Measurements from ENCODE around the gene GSS.

GSS gene

GRCh38 chr20:34945315-34946077 is 10.1 kb downstream of the GSS start:
- H3K27ac ChIP-seq, result no peak overlapping the region
- TF ChIP-seq CTCF (IDR thresholded peaks at IDR 0.05), result no peak
- no peak for DNase-seq (ENCODE audit: low spot score)
- H3K4me3 ChIP-seq, result no peak overlapping the region

GRCh38 chr20:34943808-34944567 is 11.6 kb downstream of the GSS start:
- no peak overlapping the region for H3K27ac ChIP-seq
- H3K4me3 ChIP-seq, result no peak overlapping the region
- TF ChIP-seq CTCF (IDR thresholded peaks at IDR 0.05), result no peak
- DNase-seq (ENCODE audit: low spot score), result no peak

GRCh38 chr20:34942301-34942700 is 13.3 kb downstream of the GSS start:
- H3K4me3 ChIP-seq, result no peak overlapping the region
- no peak overlapping the region for H3K27ac ChIP-seq
- TF ChIP-seq CTCF (IDR thresholded peaks at IDR 0.05), result no peak
- no peak for DNase-seq (ENCODE audit: low spot score)

- H3K27ac ChIP-seq, result no peak overlapping the region
- H3K4me3 ChIP-seq, result no peak overlapping the region
- no peak for TF ChIP-seq CTCF (IDR thresholded peaks at IDR 0.05)
- no peak for DNase-seq (ENCODE audit: low spot score)
These were observed 14.4 kb downstream of the GSS start for GRCh38 chr20:34941226-34941625.

- no peak for DNase-seq (ENCODE audit: low spot score)
- no peak for TF ChIP-seq CTCF (IDR thresholded peaks at IDR 0.05)
- no peak overlapping the region for H3K27ac ChIP-seq
- H3K4me3 ChIP-seq, result no peak overlapping the region
These were observed 15.5 kb downstream of the GSS start for GRCh38 chr20:34940081-34940481.

- Histone ChIP-seq H3K27ac (peak overlapping the region in 1 of 2 donors; percentile 39), H3K4me3 (no peak overlapping the region)
- no peak for DNase-seq (ENCODE audit: low spot score)
- no peak for TF ChIP-seq CTCF (IDR thresholded peaks at IDR 0.05)
These were observed 17.0 kb downstream of the GSS start for GRCh38 chr20:34938466-34939163.
